HepG2 (cell line): ENCODE measurements around the gene DDAH1. TPM values are rescaled to one million over a fixed set of nuclear protein-coding genes. Genes with fewer than 3 reads are reported as not detected.
A peak's percentile ranks its signal among the peaks of the same experiment; 100 is the strongest.

Source experiments
- DNMT3B ChIP-seq: conservative IDR thresholded peaks from 2 replicates; pipeline ENCODE4 v1.6.1; 2016; ENCODE audit warnings: missing biosample characterization, control low read depth
- IRF2 ChIP-seq: IDR thresholded peaks from 2 replicates; pipeline ENCODE4 v1.6.1; 2018; ENCODE audit warnings: missing genetic modification reagents, missing compliant biosample characterization
- KDM5A ChIP-seq: fragments of 200-600 bp; sonication (generic); IDR thresholded peaks from 2 replicates; pipeline ENCODE4 v1.7.0; 2018; ENCODE audit warnings: antibody characterized with exemption, mild to moderate bottlenecking, low read length, borderline replicate concordance
- NPAS2 ChIP-seq: sonication (generic); formaldehyde crosslinking; IDR thresholded peaks from 2 replicates; pipeline ENCODE4 v1.8.0; 2022; ENCODE audit warnings: mild to moderate bottlenecking, missing genetic modification reagents, borderline replicate concordance
- REPIN1 ChIP-seq: sonication (generic); formaldehyde crosslinking; IDR thresholded peaks from 2 replicates; pipeline ENCODE4 v1.8.0; 2022; ENCODE audit warnings: missing genetic modification reagents, low read depth, mild to moderate bottlenecking, borderline replicate concordance
- RXRA ChIP-seq: sonication (generic); formaldehyde crosslinking; IDR thresholded peaks from 2 replicates; pipeline ENCODE4 v1.5.1; 2020; ENCODE audit warnings: missing genetic modification reagents
- SAP130 ChIP-seq: IDR thresholded peaks from 2 replicates; pipeline ENCODE4 v1.6.1; 2016; ENCODE audit warnings: low read depth
- SRSF1 ChIP-seq: fragments of 200-400 bp; formaldehyde crosslinking; optimal IDR thresholded peaks from 2 replicates; pipeline ENCODE3; 2017; ENCODE audit warnings: mild to moderate bottlenecking, low read depth, low read length, moderate library complexity
- TEF ChIP-seq: sonication (generic); formaldehyde crosslinking; IDR thresholded peaks from 2 replicates; pipeline ENCODE4 v1.5.0; 2020; ENCODE audit warnings: missing genetic modification reagents
- ZBTB3 ChIP-seq: sonication (generic); formaldehyde crosslinking; IDR thresholded peaks from 2 replicates; pipeline ENCODE4 v1.4.0; 2020; ENCODE audit warnings: low read depth, mild to moderate bottlenecking, moderate library complexity, missing genetic modification reagents, borderline replicate concordance
- ZNF318 ChIP-seq: sonication (generic); formaldehyde crosslinking; IDR thresholded peaks from 2 replicates; pipeline ENCODE4 v1.4.0; 2020; ENCODE audit warnings: mild to moderate bottlenecking, missing genetic modification reagents
- ZNF644 ChIP-seq: IDR thresholded peaks from 2 replicates; pipeline ENCODE4 v1.6.1; 2016; ENCODE audit warnings: low read depth
- ZNF773 ChIP-seq: sonication (generic); formaldehyde crosslinking; IDR thresholded peaks from 2 replicates; pipeline ENCODE4 v1.4.0; 2020; ENCODE audit warnings: missing genetic modification reagents, borderline replicate concordance
- ZNF776 ChIP-seq: sonication (generic); formaldehyde crosslinking; IDR thresholded peaks from 2 replicates; pipeline ENCODE4 v1.4.0; 2020; ENCODE audit warnings: mild to moderate bottlenecking, missing genetic modification reagents
- ZNF879 ChIP-seq: sonication (generic); formaldehyde crosslinking; IDR thresholded peaks from 2 replicates; pipeline ENCODE4 v1.8.1; 2023; ENCODE audit warnings: missing genetic modification reagents
- polyA plus RNA-seq, 8 experiments: library from polyadenylated mRNA; depleted of rRNA in 3 of 8; stranded (reverse) in 7 of 8; unstranded in 1 of 8; fragments of >200 nt; fragmentation: Illumina TruSeq in 4 of 8; extraction: Trizol in 4 of 8; gene quantifications; 2 replicates each; pipeline versions ENCODE4 v1.2.1 to v1.2.3, GENCODE V29; 2011 to 2016; ENCODE audit warnings: low read depth in 4 of 8, missing spikeins in 1 of 8, mixed read lengths in 1 of 8; ENCODE audit not compliant: insufficient read depth in 1 of 8
- total RNA-seq, 5 experiments: library from RNA; depleted of rRNA; stranded (reverse); fragments of >200 nt; fragmentation: Illumina TruSeq; extraction: Trizol; gene quantifications; 2 replicates each; pipeline ENCODE4 v1.2.3, GENCODE V29; 2016; ENCODE audit warnings: low read depth in 1 of 5
- TF ChIP-seq, protein P1 (sequence below): sonication (generic); formaldehyde crosslinking; IDR thresholded peaks from 2 replicates; pipeline ENCODE4 v1.8.0; 2022; ENCODE audit warnings: missing genetic modification reagents, low read depth, mild to moderate bottlenecking, borderline replicate concordance
- TF ChIP-seq, protein P2 (sequence below): sonication (generic); formaldehyde crosslinking; IDR thresholded peaks from 2 replicates; pipeline ENCODE4 v1.4.0; 2020; ENCODE audit warnings: missing genetic modification reagents; ENCODE audit errors: not compliant biosample characterization

Gene DDAH1
- total and polyA plus RNA-seq, 2 of the 13 experiments (the other 11 are each of a cell fraction or from before 2014, with no cell fraction given), result 39.7 to 64.4 TPM

GRCh38 chr1:85328713-85329397 is 136.1 kb downstream of the DDAH1 start (continued):
- TF ChIP-seq ZNF318 (CRISPR knock-in tag) (no peak), TEF (CRISPR knock-in tag) (no peak), ZNF773 (CRISPR knock-in tag) (no peak), RXRA (peak; percentile 46; the same call in 1 of the 2 replicates), ZNF879 (CRISPR knock-in tag) (0 out of 2 replicates have a peak, but pooled peaks have one; percentile 41), DNMT3B (CRISPR knock-in tag) (peak; percentile 72; the same call in 1 of the 2 replicates), ZNF644 (CRISPR knock-in tag) (peak; percentile 86), REPIN1 (CRISPR knock-in tag) (peak; percentile 55; the same call in 1 of the 2 replicates), SRSF1 (no peak), NPAS2 (CRISPR knock-in tag) (no peak), ZNF776 (CRISPR knock-in tag) (no peak), KDM5A (no peak), ZBTB3 (CRISPR knock-in tag) (0 out of 2 replicates have a peak, but pooled peaks have one; percentile 49), SAP130 (CRISPR knock-in tag) (peak; percentile 97), IRF2 (CRISPR knock-in tag) (peak; percentile 95)
- TF ChIP-seq, protein P1, sequence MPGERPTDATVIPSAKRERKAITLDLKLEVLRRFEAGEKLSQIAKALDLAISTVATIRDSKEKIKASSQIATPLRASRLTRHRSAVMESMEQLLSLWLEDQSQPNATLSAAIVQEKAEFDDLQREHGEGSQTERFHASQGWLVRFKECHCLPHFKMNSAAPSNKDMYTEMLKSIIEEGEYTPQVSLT (CRISPR knock-in tag), result no peak
- TF ChIP-seq, protein P2, sequence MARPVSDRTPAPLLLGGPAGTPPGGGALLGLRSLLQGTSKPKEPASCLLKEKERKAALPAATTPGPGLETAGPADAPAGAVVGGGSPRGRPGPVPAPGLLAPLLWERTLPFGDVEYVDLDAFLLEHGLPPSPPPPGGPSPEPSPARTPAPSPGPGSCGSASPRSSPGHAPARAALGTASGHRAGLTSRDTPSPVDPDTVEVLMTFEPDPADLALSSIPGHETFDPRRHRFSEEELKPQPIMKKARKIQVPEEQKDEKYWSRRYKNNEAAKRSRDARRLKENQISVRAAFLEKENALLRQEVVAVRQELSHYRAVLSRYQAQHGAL (CRISPR knock-in tag), result no peak
